Measurements from ENCODE around the gene ARHGAP8.
"Not testable (repeated sequence)": the region's sequence is repeated elsewhere in the genome, so short reads cannot be mapped to it uniquely, and the experiment has no call there.

GRCh38 chr22:44739666-44740065 lies 12.7 kb upstream of the ARHGAP8 start:
- TF ChIP-seq CTCF (conservative IDR thresholded peaks at IDR 0.05; ENCODE audit: low read length); EZH2phosphoT487 (IDR thresholded peaks at IDR 0.05; ENCODE audit: borderline replicate concordance, low read depth, low read length): not testable (repeated sequence)
